DOHH2 (cell line): ENCODE data around the gene KRT33B.

Experiments used
- H3F3A ChIP-seq: fragments of 200-600 bp; sonication (generic), shearing (Covaris generic); 2 replicates; pipeline ENCODE4 v1.6.0; 2016; ENCODE audit warnings: antibody characterized with exemption, mild to moderate bottlenecking; ENCODE audit not compliant: control insufficient read depth, insufficient read depth
- H3K27ac ChIP-seq: fragments of 200-600 bp; sonication (generic); 2 replicates; pipeline ENCODE4 v1.5.1; 2014; ENCODE audit warnings: low read depth, mild to moderate bottlenecking, low read length, moderate library complexity
- H3K27me3 ChIP-seq: fragments of 200-600 bp; sonication (generic); 2 replicates; pipeline ENCODE4 v1.6.1; 2014; ENCODE audit warnings: mild to moderate bottlenecking, low read length, mixed read lengths; ENCODE audit not compliant: control insufficient read depth
- H3K36me3 ChIP-seq: fragments of 200-600 bp; sonication (generic); 2 replicates; pipeline ENCODE4 v1.6.1; 2014; ENCODE audit warnings: mild to moderate bottlenecking, low read length, moderate library complexity, mixed read lengths; ENCODE audit not compliant: control insufficient read depth
- H3K4me1 ChIP-seq: fragments of 200-600 bp; sonication (generic); 2 replicates; pipeline ENCODE4 v1.6.1; 2014; ENCODE audit warnings: mild to moderate bottlenecking, low read length, mixed read lengths; ENCODE audit not compliant: control insufficient read depth
- H3K4me2 ChIP-seq: fragments of 200-600 bp; sonication (generic); 2 replicates; pipeline ENCODE4 v1.6.0; 2014; ENCODE audit warnings: mild to moderate bottlenecking, low read length, moderate library complexity
- H3K4me3 ChIP-seq: fragments of 200-600 bp; sonication (generic); 2 replicates; pipeline ENCODE4 v1.5.1; 2014; ENCODE audit warnings: mild to moderate bottlenecking, low read length, mixed read lengths
- H3K79me2 ChIP-seq: fragments of 200-600 bp; sonication (generic); 2 replicates; pipeline ENCODE4 v1.6.1; 2014; ENCODE audit warnings: mild to moderate bottlenecking, low read length, mixed read lengths; ENCODE audit not compliant: control insufficient read depth
- H3K9me2 ChIP-seq: fragments of 200-600 bp; sonication (generic); replicated peaks from 2 replicates; pipeline ENCODE4 v1.6.1; 2014; ENCODE audit warnings: mild to moderate bottlenecking, low read length, mixed read lengths; ENCODE audit not compliant: control insufficient read depth
- H3K9me3 ChIP-seq: fragments of 200-600 bp; sonication (generic); 2 replicates; pipeline ENCODE4 v1.6.1; 2014; ENCODE audit warnings: antibody characterized with exemption, low read length, mixed read lengths; ENCODE audit not compliant: control insufficient read depth, insufficient read depth
- H4K20me1 ChIP-seq: fragments of 200-600 bp; sonication (generic); 2 replicates; pipeline ENCODE4 v1.6.0; 2014; ENCODE audit warnings: low read depth, mild to moderate bottlenecking, antibody characterized with exemption, low read length, moderate library complexity; ENCODE audit not compliant: control insufficient read depth, insufficient read depth
- CTCF ChIP-seq: fragments of 200-600 bp; sonication (generic); IDR thresholded peaks from one replicate; pipeline ENCODE4 v1.5.1; 2014; ENCODE audit warnings: antibody characterized with exemption, mild to moderate bottlenecking, low read depth, low read length; ENCODE audit not compliant: poor library complexity, severe bottlenecking
- EZH2phosphoT487 ChIP-seq: fragments of 200-600 bp; sonication (generic); IDR thresholded peaks from 2 replicates; pipeline ENCODE4 v1.6.1; 2017; ENCODE audit warnings: borderline replicate concordance, mild to moderate bottlenecking, antibody characterized with exemption, low read length, moderate library complexity, mixed read lengths

KRT33B gene

DNA sequence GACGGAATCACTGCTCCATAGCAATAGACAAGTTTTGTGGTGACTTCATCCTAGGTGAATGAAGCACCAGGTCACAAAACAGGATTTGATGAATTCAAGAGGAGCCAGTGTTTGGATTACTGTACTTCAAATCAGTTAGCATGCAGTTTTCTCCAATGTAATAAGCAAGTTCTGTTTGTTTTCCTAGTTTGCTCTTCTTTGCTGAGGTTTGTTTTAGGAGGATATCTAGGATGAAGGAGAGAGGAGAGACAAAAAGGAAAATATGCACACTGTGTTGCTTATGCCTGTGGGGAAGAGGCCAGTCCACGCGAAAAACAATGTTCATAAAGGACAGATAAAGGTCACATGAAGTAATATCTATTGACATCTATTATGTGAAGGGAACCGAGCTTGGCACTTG lies 45.8 kb upstream of the KRT33B start:
- no peaks in the 10 kb centered on the region for H3K9me3 ChIP-seq
- H4K20me1 ChIP-seq, result no peaks in the 10 kb centered on the region
- H3K4me1 ChIP-seq, result no peaks in the 10 kb centered on the region
- H3K9me2 ChIP-seq, result no peaks in the 10 kb centered on the region
- no peak overlapping the region for H3K4me2 ChIP-seq
- no peaks in the 10 kb centered on the region for H3K36me3 ChIP-seq
- H3K79me2 ChIP-seq, result no peaks in the 10 kb centered on the region
- no peaks in the 10 kb centered on the region for H3F3A ChIP-seq
- H3K4me3 ChIP-seq, result no peak overlapping the region
- no peak overlapping the region for H3K27ac ChIP-seq
- no peaks in the 10 kb centered on the region for H3K27me3 ChIP-seq
- TF ChIP-seq CTCF (no peak), EZH2phosphoT487 (no peak)

- Histone ChIP-seq H3K9me3 (no peaks in the 10 kb centered on the region), H3K79me2 (no peaks in the 10 kb centered on the region)
- TF ChIP-seq EZH2phosphoT487, result no peak
- TF ChIP-seq CTCF, result no peak
Observed at GRCh38 chr17:41413982-41414381, 44.4 kb upstream of the KRT33B start.

GRCh38 chr17:41413353-41413957 lies 43.8 kb upstream of the KRT33B start:
- H3K9me2 ChIP-seq, result no peaks in the 10 kb centered on the region
- no peak overlapping the region for H3K27ac ChIP-seq
- no peaks in the 10 kb centered on the region for H3K36me3 ChIP-seq
- H3K4me1 ChIP-seq, result no peaks in the 10 kb centered on the region
- no peak overlapping the region for H3K4me3 ChIP-seq
- no peaks in the 10 kb centered on the region for H4K20me1 ChIP-seq
- TF ChIP-seq EZH2phosphoT487 (no peak), CTCF (no peak)
- no peaks in the 10 kb centered on the region for H3K79me2 ChIP-seq
- H3K9me3 ChIP-seq, result no peaks in the 10 kb centered on the region
- no peak overlapping the region for H3K4me2 ChIP-seq
- H3F3A ChIP-seq, result no peaks in the 10 kb centered on the region
- H3K27me3 ChIP-seq, result no peaks in the 10 kb centered on the region

More at GRCh38 chr17:41413982-41414381, 44.4 kb upstream of the KRT33B start:
- H3K27ac ChIP-seq, result no peak overlapping the region
- H3K4me3 ChIP-seq, result no peak overlapping the region
- H3K9me2 ChIP-seq, result no peaks in the 10 kb centered on the region
- no peaks in the 10 kb centered on the region for H3K4me1 ChIP-seq
- H3K27me3 ChIP-seq, result no peaks in the 10 kb centered on the region
- H3K4me2 ChIP-seq, result no peak overlapping the region
- no peaks in the 10 kb centered on the region for H3K36me3 ChIP-seq
- H4K20me1 ChIP-seq, result no peaks in the 10 kb centered on the region
- H3F3A ChIP-seq, result no peaks in the 10 kb centered on the region
